Measurements from ENCODE around the gene SLC44A2.

GRCh38 chr19:10679743-10680142 is 54.4 kb downstream of the SLC44A2 start:
- TF ChIP-seq POLR2A (IDR thresholded peaks at IDR 0.05) (no peak), CTCF (IDR thresholded peaks at IDR 0.05 in 8 of 11, conservative IDR thresholded peaks at IDR 0.05 in 3 of 11) (no peak)
